GM21390 (cell line): ENCODE data around the gene ARHGEF2.
A peak's percentile ranks its signal among the peaks of the same experiment; 100 is the strongest.

Experiments used
- ATAC-seq: cut with Tn5 transposase; IDR thresholded peaks from one replicate; pipeline ENCODE4 v1.9.1; 2021; ENCODE audit not compliant: unreplicated experiment

ARHGEF2 gene

DNA sequence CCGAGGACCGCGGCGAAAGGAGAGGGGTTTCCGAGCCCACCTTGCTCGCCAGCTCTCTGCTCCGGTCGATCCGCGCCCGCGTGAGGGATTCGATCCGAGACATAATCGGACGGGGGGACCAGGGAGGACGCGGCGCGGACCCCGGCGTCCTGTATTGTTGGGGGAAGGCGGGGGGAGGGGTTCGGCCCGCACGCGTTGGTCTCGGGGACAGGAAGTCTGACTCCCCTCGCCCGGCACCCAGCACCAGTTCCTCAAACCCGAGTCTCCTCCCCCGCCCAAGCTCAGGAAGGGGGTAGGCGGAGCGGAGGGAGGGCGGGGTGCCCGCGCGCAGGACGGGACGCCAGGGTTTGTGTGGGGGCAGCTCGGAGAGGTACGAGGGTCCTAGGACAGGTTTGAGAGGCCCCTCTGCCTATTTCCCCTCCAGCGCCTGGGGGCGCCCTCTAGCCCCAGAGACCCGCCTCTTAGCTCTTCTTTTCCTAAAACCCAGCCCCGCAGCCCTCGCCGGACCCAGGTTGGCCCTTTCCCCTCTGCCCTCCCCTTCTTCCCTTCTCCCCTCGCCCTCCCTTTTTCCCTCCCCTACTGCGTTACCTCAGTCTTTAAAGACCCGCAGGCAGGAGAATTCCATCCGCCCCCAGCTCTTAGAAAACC is at the start of gene ARHGEF2:
ARHGEF2 (minus strand) TSS at position 223 of the 648 bp plus-strand sequence; CDS start at position 103, 120 bp downstream.
- peak; percentile 62 for ATAC-seq

DNA sequence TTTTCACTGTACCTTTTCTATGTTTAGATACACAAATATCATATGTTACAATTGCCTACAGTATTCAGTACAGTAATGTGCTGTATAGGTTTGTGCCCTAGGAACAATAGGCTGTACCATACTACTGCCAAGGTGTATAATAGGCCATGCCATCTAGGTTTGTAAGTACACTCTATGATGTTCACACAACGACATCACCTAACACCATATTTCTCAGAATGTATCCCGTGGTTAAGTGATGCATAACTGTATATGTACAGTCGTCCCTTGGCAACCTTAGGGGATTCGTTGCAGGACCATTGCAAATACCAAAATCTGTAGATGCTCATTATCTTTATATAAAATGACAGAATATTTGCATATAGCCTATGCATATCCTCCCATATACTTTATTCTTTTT is 48.2 kb upstream of the ARHGEF2 start:
- ATAC-seq = no peak

DNA sequence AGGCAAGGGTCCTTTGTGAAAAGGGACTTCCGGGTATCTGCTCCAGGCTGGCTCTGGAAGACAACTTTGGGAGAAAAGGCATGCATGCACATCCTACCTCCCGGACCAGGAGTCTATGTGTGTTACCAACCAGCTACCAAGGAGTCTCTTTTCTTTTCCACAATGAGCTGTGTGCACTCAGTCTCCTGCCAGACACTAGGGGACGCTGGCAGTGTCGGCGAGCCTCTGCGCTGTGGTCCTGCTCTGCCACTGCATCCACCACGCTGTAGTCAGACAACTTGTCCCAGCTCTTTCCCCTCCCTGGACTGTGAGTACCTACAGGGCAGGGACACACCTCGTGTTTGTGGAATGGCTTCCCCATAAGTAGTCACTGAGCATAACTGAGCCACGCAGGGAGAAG is 47.5 kb upstream of the ARHGEF2 start:
- ATAC-seq = no peak

DNA sequence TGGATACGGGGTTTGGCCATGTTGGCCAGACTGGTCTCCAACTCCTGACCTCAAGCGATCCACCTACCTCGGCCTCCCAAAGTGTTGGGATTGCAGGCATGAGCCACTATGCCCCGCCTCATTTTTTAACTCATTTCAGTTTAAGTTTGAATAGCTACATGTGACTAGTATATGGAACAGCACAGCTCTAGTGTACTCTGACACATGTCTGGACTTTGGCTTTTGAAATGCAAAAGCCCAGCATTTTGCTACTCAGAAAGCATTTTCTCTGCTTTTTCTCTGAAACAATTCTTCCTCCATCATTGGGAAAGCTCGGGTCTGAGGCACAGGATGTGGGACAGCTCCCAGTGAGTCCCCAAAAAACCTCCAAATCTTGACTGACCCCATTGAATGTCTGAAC is 46.5 kb upstream of the ARHGEF2 start:
- no peak for ATAC-seq

DNA sequence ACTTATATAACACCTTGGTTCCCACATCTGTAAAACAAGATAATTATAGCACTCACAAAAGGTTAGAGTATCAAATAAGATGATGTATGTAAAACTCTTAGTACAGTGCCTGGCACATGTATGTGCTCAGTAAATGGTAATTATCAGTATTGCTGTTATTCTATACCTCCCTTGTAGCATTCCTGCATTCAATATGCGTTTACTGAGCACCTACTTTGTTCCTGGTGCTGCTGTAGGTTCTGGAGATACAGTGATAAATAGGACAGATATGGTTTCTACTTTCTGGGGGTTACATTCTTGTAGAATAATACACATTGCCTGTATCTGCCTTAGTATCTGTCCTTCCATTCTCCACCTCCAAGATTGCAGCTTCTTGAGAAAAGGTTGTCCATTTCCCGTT is 43.6 kb upstream of the ARHGEF2 start:
- no peak for ATAC-seq

DNA sequence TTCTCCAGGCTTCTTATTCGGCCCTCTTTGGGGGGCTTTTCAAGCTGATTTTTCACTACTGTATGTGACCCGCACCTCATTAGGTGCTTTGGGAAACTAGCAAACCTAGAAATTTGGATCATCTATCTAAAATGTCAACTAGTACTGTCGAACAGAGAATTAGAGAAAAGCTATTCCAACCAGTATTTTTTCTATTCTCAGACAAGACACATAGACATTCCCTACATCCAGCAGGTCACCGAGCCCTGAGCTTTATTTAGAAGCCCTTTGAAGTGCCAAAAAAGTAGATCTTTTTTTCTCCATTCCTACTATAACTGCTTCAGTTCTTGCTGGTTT is 42.7 kb upstream of the ARHGEF2 start:
- no peak for ATAC-seq

DNA sequence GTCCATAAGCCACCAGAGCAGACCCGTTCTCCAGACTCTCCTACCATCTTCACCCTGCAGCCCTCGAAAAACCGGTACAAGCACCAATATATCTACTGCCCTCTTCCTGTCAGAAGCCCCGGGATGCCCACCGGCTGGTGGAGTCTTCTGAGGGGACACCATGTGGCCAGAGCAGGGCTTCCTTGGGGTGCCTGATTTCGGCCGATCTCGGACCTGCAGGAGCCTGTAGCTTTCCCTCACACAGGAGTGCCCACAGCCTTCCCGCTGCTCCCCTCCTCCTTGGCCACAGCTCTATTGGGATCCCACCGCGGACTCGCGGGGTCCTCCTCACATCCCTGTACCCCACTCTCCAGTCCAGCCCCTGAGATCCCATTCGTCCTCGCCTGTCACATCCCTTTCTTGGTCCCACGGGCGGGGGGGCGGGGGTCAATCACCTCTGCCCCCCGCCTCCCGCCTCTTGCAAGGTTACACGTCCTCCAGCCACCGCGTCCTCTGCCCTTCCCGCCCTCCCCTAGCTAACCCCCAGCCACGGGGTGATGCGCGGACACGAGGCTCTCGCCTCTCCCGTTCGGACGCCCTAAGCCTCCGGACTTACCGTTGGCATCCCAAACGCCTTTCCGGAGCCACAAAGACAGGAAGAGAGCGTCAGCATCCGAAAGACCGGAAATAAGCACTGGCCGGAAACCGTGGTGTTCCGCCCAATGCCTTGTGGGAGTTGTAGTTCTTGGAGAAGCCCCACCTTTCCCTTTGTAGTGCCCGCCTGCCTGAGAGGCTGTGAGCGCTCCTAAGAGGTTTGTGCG is 42.1 kb upstream of the ARHGEF2 start, which contains the start of gene SSR2:
SSR2 (minus strand) TSS at position 659 of the 800 bp plus-strand sequence. CDS start 784 bp downstream, outside the sequence.
- peak; percentile 96 for ATAC-seq

DNA sequence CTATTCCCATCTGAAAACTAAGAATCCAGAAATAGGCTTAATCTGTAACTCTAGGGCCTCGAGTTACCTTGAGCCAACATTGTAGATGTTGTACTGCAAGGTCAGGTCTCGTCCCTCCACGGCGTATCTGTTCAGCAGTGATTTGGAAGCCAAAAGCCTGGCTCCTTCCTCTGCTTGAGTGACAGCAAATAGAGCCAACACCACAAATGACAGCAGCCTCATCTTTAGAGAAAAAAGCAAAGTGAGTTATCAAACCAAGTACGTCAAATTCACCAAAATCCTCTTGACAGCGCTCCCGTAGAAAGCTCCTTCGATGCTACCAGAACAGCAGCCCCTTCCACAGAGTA is 41.6 kb upstream of the ARHGEF2 start:
- ATAC-seq = no peak

DNA sequence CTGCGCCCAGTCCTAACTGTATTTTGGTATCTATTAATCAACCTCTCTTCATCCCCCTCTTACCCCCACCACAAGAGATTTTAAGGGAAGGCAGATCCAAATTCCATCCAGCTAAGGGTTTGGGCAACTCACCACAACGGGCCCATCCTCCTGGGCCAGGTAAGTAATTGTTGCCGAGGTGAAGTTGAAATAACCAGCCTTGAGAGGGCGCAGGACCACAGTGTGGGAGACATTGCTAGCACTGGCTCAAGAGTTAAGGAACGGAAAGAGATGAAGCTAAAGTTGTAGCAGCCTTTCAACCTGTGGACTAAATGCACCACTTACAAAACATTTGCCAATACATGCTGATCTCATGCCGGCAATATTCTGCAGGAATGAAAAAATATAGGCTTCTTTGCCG is 36.5 kb upstream of the ARHGEF2 start:
- ATAC-seq = no peak

DNA sequence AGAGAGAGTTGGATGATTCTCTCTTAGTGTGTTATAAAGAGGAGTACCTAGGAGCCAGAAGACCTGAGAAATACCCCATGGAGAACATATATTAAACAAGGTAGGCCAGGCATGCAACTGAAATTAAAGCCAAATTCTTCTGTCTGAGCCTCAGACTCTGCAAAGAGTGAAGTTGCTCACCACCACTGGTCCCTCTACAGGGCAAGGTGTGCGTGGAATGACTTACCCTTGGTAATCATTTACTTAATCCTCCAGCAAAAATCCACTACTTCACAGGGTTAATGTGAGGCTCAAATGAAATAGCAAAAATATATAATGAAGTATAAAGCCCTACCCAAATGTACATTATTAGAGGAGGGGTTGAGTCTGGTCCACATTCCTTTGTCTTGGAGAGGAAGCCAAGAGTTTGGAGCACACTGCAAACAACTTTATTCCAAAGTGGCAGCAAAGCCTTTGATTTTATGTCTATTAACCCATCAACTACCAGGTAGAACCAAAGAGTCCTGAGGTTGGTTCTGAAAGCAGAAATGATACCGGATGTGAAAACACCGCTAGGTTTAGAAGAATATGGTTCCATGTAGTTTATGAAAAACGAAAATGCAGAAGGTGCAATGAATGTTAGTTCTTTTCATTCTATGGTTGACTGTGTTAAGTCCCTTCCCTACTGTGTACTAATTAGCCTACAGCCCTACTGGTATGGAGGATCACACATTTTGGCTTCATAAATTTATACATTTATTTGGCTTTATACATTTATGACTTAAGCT is 33.9 kb upstream of the ARHGEF2 start:
- peak; percentile 87 for ATAC-seq

DNA sequence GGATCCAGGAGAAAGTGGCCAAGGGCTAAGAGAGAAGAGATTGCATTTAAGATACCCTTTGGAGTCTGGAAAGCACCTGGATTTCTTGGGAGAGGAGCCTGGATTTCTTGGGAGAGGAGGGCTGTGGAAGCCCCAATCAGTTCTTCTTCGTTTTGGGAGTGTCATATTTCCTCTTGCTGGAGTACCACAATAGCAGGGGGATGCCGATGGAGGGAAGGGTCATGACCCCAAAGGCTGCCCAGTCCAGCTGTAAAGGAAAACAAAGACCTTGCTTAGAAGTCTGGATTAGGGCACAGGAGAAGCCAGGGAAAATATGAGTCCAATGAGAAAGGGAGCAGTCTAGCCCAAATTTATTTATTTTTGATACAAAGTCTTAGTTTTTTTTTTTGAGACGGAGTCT is 31.1 kb upstream of the ARHGEF2 start:
- no peak for ATAC-seq

DNA sequence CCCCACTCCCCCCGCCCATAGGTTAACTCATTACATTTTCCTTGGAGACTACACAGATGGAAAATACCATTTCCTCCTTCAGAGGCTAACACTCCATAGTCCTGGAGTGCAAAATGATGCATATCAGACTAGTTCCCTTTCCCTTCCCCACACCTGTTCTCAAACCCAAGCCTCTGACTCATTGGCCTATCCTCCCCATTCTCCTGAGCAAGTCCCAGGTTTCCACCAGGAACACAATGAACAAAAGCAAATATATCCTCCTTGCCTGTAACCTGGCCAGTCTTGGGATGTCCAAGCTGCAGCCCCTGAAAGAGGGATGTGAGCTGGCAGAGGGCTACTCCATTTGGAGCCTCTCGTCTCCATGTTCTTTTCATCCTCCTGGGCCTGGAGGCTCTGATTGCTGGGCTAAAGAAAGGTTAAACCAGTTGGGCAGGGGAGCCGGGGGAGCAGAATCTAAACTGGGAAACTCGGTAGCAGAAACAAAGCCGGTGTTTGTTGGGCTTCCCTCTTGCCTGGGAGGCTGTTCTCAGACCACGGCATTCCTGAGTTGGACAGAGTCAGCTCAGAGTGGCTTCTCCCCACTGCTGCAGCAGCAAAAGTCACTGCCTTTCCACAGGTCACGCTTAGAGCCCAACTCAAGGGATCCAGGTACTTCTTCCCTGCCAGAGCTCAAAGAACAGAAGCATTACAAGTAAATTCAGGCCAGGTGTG is 28.5 kb upstream of the ARHGEF2 start:
- no peak for ATAC-seq

DNA sequence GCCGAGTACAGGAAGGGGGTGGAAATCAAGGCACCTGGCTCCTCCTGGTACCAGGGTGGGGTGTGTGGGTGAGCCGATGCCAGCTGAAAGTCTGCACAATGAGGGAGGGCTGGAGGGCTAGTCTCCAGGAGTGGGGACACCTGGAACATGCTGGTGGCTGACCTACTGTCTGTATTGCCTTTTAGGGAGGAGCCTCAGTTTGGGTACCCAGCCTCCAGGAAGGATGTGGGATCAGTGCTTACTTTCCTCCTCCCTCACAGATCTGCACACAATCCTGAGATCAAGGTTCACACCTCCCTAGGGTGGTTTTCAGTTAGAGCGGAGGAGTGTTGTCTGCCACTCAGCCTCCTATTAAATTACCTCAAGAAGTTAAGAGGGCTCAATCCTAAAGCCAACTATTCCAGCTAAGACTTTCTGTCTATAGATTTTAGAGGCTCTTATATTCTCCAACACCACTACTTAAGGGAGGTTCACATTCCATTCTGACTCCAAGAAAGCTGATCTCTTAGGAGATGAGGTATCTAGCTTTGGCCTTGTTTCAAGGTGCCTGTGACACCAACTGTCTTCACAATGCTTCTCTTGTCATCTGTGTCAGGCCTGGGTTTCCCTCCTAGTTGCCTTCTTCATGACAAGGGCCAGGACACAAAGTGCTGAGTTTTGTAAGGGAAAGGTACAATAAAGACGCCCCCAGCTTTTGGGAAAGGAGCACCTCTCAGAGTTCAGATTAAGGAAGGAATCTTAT is 26.7 kb upstream of the ARHGEF2 start:
- no peak for ATAC-seq

DNA sequence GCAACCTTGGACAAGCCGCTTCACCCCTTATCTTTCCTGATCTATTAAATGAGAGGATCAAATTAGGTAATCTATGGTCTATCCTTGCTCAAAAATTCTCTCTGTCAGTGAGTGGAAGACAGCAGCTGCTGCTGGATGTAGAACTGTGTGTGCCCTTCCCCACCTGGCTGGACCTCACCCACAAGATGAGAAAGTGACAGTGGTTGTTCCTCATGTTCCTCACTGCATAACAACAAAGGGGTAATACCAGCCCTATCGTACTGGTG is 25.5 kb upstream of the ARHGEF2 start:
- no peak for ATAC-seq

DNA sequence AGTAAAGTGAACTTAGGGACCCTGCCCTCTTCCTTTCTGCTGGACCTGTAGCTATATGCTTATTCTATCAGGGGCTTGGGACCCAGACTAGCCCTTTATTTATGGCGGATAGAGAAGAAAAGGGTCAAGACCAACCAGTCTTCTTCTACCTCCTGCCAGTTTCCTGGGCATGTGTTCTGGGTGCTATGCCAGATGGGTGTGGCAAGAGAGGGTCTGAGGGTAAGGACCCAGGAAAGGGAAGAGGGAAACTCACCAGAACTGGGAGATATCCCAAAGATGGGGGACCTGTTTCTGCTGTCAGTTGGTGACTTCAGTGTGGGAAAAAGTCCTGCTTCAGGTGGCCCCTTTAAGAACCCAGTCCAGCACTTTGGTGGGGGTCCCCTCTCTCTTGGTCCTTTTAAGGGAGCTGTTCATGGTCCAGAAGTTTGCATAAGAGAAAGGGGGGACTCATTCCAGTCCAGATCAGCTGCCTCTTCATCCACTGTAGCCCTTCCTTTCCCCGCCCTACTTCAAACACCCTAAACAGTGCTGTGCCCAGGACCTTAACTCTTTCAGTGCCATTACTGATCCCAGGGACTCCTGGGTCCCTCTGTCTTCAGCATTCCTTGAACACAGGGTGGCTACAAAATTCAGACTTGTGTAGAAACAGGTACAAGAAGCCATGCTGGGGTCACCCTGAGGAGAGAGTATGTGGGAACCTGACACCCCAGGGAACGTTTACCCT is 24.0 kb upstream of the ARHGEF2 start:
- ATAC-seq = no peak

DNA sequence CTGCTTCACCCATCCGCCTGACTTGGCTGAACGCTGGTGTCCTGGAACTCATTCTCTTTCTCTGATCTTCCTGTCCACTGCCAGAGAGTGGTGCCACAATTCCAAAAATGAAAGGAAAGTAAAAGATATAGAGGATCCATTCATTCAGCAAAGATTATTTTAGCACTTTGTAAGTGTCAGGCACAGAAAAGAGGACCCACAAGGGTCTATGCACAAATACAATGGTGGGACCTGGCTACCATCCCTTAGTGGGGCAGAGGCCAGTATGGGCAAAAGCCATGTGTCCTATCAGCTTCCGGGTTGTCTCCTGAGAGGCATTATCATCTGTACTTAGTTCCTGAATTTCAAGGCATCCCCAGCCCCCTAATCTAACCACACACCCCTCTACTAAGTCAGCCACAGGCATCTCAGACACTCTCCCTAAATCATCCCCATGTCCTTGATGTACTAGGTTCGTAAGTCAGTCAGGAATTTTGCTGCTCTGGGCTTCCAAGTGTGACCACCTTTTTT is 23.4 kb upstream of the ARHGEF2 start:
- no peak for ATAC-seq

DNA sequence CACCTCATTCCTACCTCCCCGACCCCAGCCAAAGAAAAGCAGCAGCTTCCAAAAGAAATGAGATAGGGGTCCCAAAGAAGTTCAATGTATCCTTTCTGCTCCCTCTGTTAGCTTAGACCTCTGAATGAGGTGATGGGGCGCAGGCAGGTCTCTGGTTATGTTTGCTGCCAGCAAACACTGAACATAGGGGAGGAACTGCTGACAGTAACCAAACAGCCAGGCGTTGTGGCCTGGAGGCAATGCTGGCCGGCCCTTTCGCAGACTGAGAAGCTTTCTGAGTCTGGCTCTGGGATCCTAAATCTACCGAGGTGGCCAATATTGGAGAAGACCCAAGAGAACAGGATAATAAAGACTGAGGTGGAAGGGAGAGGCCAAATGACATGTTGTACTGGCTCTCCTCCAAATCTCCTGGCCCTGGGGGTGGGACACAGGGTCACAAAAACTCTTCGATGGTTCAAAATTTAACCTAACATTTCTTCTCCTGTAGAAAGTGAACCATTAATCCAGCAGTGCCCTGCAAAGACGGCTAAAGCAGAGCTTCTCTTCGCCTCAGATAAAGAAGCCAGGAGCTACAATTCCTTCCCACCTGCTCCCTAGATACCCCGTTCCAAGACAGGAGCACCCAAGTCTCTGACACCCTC is 22.8 kb upstream of the ARHGEF2 start:
- ATAC-seq = no peak

DNA sequence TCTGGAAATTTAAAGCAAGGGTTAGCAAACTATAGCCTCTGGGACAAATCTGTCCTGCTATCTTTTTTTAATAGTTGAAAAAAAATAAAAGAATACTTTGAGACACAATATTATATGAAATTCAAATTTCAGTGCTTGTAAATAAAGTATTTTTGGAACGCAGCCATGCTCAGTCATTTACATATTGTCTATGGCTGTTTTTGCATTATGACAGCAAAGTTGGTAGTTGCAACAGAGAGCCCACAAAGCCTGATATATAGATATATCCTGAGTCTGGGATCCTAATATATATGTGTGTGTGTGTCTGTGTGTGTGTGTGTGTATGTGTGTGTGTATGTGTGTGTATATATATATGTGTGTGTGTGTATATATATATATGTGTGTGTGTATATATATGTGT is 21.6 kb upstream of the ARHGEF2 start:
- no peak for ATAC-seq

DNA sequence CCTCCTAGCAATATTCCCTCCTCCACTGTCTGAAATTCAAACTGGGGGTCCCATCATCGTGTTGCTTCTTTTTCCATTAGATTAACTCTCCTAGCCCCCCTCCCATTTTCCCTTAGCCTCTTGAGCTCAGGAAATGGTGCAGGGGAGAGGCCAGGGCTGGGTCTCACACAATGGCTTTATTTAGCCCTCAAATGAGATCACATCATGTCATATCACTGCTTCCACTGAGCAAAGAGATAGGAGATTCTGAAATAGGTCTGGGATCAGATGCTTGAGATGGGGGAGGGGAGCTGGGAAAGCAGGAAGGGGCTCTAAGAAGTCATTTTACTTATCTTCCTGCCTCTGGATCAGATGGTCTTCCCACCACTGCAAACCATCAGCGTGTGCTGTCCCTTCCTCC is 17.8 kb upstream of the ARHGEF2 start:
- ATAC-seq = no peak

DNA sequence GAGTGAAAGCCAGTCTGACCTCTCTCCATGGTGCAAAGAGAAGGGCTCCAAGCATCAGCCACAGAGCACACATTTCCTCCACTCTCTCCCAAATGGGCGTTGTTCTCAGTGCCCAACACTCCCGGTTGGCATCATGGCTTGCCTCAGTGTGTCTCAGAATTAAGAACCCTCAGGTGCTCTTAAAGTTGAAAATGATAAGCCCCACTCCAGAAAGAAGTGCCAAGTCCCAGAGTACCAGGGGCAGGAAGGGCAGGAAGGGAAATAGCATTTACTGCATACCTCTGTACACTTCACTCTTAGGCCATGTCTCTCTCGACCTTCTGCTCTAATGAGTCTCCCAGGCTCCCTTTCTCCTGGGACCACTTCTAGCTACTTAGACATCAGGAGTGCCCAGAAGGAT is 15.2 kb upstream of the ARHGEF2 start:
- ATAC-seq = no peak
